Peyer's patch (tissue), 4 donors: Measurements from ENCODE around the gene TNFRSF11A.
A peak's percentile ranks its signal among the peaks of the same experiment; 100 is the strongest.

Experiments
- POLR2A ChIP-seq, 2 donors: fragments of 450-650 bp; IDR thresholded peaks; one replicate each; pipeline ENCODE4 v1.5.1; 2017; ENCODE audit warnings: antibody characterized with exemption in 2 of 2, mild to moderate bottlenecking in 2 of 2, moderate library complexity in 2 of 2
- TF ChIP-seq, protein P1 (sequence below), 6 experiments: fragments of 450-650 bp in 4 of 6; fragments of 200-600 bp in 2 of 6; sonication (generic) in 1 of 6; IDR thresholded peaks; one replicate each; pipeline ENCODE4 v1.5.1; 2017 to 2019; ENCODE audit warnings: antibody characterized with exemption in 6 of 6, mild to moderate bottlenecking in 3 of 6, moderate library complexity in 1 of 6

DNA sequence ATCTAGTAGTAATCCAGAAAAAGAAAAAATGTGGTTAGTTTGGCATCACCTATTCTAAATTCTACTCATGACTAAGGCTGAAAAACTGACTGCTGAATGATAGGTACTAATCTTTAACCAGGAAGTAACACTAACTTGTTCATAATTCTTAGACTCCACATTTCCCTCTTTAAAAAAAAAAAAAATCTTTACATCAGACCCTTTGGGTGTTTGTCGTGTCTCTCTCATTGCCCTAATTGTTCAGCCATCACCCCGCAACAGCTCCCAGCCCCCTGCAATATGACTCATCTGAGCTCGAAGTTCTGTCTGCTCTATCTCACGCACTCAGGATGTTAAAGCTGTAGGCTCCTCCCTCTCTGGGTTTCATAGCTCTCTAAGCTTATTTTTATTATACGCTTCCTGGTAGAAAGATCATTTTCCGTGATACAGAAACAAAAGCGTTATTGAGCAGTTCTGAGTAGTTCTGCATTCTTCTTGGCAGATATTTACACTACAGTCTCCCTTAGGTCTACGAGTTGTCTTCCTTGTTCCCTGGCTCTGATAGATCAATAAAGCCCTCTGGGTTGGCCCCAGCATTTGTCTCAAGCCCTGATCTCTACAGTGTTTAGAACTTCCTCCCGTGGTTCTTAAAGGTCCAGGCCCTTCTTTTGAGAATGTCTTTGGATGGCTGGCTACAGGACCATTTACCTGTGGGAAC, 95.6 kb downstream of the TNFRSF11A start:
- TF ChIP-seq, protein P1, sequence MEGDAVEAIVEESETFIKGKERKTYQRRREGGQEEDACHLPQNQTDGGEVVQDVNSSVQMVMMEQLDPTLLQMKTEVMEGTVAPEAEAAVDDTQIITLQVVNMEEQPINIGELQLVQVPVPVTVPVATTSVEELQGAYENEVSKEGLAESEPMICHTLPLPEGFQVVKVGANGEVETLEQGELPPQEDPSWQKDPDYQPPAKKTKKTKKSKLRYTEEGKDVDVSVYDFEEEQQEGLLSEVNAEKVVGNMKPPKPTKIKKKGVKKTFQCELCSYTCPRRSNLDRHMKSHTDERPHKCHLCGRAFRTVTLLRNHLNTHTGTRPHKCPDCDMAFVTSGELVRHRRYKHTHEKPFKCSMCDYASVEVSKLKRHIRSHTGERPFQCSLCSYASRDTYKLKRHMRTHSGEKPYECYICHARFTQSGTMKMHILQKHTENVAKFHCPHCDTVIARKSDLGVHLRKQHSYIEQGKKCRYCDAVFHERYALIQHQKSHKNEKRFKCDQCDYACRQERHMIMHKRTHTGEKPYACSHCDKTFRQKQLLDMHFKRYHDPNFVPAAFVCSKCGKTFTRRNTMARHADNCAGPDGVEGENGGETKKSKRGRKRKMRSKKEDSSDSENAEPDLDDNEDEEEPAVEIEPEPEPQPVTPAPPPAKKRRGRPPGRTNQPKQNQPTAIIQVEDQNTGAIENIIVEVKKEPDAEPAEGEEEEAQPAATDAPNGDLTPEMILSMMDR (IDR thresholded peaks at IDR 0.05): no peak
- TF ChIP-seq POLR2A (IDR thresholded peaks at IDR 0.05): peak in 1 of 2 donors; percentile 15
